H9 (cell line): ENCODE results near the gene GAL3ST2. TPM values are rescaled to one million over a fixed set of nuclear protein-coding genes. Genes with fewer than 3 reads are reported as not detected.
A peak's percentile ranks its signal among the peaks of the same experiment; 100 is the strongest.

Source experiments
- DNase-seq: peaks from one replicate; pipeline ENCODE4 v3.0.0-alpha.2; 2017
- H2AFZ ChIP-seq: one replicate; pipeline ENCODE4 v1.6.1; 2013; ENCODE audit warnings: mild to moderate bottlenecking, low read length, control low read depth, moderate library complexity
- H2AK5ac ChIP-seq: 2 replicates; pipeline ENCODE4 v1.6.1; 2013; ENCODE audit warnings: low read length, control low read depth, mixed read lengths; ENCODE audit not compliant: insufficient read length
- H2BK120ac ChIP-seq: one replicate; pipeline ENCODE4 v1.6.1; 2013; ENCODE audit warnings: low read depth, mild to moderate bottlenecking, low read length, control low read depth, inconsistent platforms; ENCODE audit not compliant: poor library complexity, severe bottlenecking
- H2BK12ac ChIP-seq: 2 replicates; pipeline ENCODE4 v1.6.1; 2013; ENCODE audit warnings: low read length, control low read depth, mixed read lengths, low read depth; ENCODE audit not compliant: insufficient read length
- H2BK15ac ChIP-seq: 2 replicates; pipeline ENCODE4 v1.6.1; 2013; ENCODE audit warnings: low read depth, low read length, control low read depth
- H2BK20ac ChIP-seq: one replicate; pipeline ENCODE4 v1.6.1; 2013; ENCODE audit warnings: low read depth, mild to moderate bottlenecking, low read length, control low read depth, inconsistent platforms; ENCODE audit not compliant: poor library complexity, severe bottlenecking
- H2BK5ac ChIP-seq: 2 replicates; pipeline ENCODE4 v1.6.1; 2013; ENCODE audit warnings: low read length, control low read depth, mixed read lengths; ENCODE audit not compliant: insufficient read length
- H3K14ac ChIP-seq: 2 replicates; pipeline ENCODE4 v1.6.1; 2013; ENCODE audit warnings: low read length, control low read depth; ENCODE audit not compliant: insufficient read depth
- H3K18ac ChIP-seq: 2 replicates; pipeline ENCODE4 v1.6.1; 2013; ENCODE audit warnings: low read depth, mild to moderate bottlenecking, mixed read lengths, low read length, control low read depth; ENCODE audit not compliant: insufficient read length
- H3K23ac ChIP-seq: 2 replicates; pipeline ENCODE4 v1.6.1; 2013; ENCODE audit warnings: low read length, control low read depth, mixed read lengths, low read depth; ENCODE audit not compliant: insufficient read length
- H3K23me2 ChIP-seq: 2 replicates; pipeline ENCODE4 v1.6.1; 2013; ENCODE audit warnings: low read depth, mild to moderate bottlenecking, mixed read lengths, low read length, control low read depth; ENCODE audit not compliant: insufficient read length, poor library complexity, severe bottlenecking
- H3K27ac ChIP-seq: 2 replicates; pipeline ENCODE4 v1.5.1; 2013; ENCODE audit warnings: low read length, control low read depth, mixed read lengths, low read depth; ENCODE audit not compliant: insufficient read length
- H3K27me3 ChIP-seq: 2 replicates; pipeline ENCODE4 v1.6.1; 2013; ENCODE audit warnings: low read length, control low read depth, inconsistent platforms; ENCODE audit not compliant: insufficient read depth
- H3K4ac ChIP-seq: 2 replicates; pipeline ENCODE4 v1.6.1; 2013; ENCODE audit warnings: low read depth, mild to moderate bottlenecking, control low read depth, inconsistent platforms, low read length, moderate library complexity
- H3K4me1 ChIP-seq: 2 replicates; pipeline ENCODE4 v1.6.1; 2013; ENCODE audit warnings: low read length, control low read depth, inconsistent platforms; ENCODE audit not compliant: insufficient read depth
- H3K4me2 ChIP-seq: 2 replicates; pipeline ENCODE4 v1.6.1; 2013; ENCODE audit warnings: low read length, control low read depth, mixed read lengths; ENCODE audit not compliant: insufficient read length, insufficient read depth
- H3K56ac ChIP-seq: 2 replicates; pipeline ENCODE4 v1.6.1; 2013; ENCODE audit warnings: low read depth, mild to moderate bottlenecking, mixed read lengths, low read length, control low read depth; ENCODE audit not compliant: insufficient read length
- H3K79me1 ChIP-seq: 2 replicates; pipeline ENCODE4 v1.6.1; 2013; ENCODE audit warnings: low read depth, mild to moderate bottlenecking, moderate library complexity, low read length, control low read depth, inconsistent platforms; ENCODE audit not compliant: insufficient read depth, poor library complexity, severe bottlenecking
- H3K79me2 ChIP-seq: 2 replicates; pipeline ENCODE4 v1.6.1; 2013; ENCODE audit warnings: low read length, control low read depth, inconsistent platforms; ENCODE audit not compliant: insufficient read depth
- H3K9ac ChIP-seq: 2 replicates; pipeline ENCODE4 v1.6.1; 2013; ENCODE audit warnings: low read length, control low read depth, mixed read lengths; ENCODE audit not compliant: insufficient read length; ENCODE audit errors: extremely low read depth
- H3K9me3 ChIP-seq: one replicate; pipeline ENCODE4 v1.6.1; 2013; ENCODE audit warnings: low read depth, low read length, inconsistent platforms; ENCODE audit not compliant: control insufficient read depth
- H3T11ph ChIP-seq: one replicate; pipeline ENCODE4 v1.6.1; 2013; ENCODE audit warnings: mild to moderate bottlenecking, low read length, control low read depth, inconsistent platforms
- H4K20me1 ChIP-seq: one replicate; pipeline ENCODE4 v1.6.1; 2013; ENCODE audit not compliant: control insufficient read depth, insufficient read length, insufficient read depth
- H4K5ac ChIP-seq: 2 replicates; pipeline ENCODE4 v1.6.1; 2013; ENCODE audit warnings: low read depth, mild to moderate bottlenecking, mixed read lengths, low read length, control low read depth; ENCODE audit not compliant: insufficient read length
- H4K8ac ChIP-seq: replicated peaks from 2 replicates; pipeline ENCODE4 v1.6.1; 2013; ENCODE audit warnings: low read length, control low read depth, mixed read lengths, low read depth; ENCODE audit not compliant: insufficient read length
- H4K91ac ChIP-seq: 2 replicates; pipeline ENCODE4 v1.6.1; 2013; ENCODE audit warnings: low read depth, mild to moderate bottlenecking, moderate library complexity, mixed read lengths, low read length, control low read depth; ENCODE audit not compliant: insufficient read length
- H3K27ac Mint-ChIP-seq, 3 experiments: 2 replicates in 2 of 3; 3 replicates in 1 of 3; pipeline ENCODE4 v1.8.0; 2020 to 2021; ENCODE audit warnings: mixed read lengths in 3 of 3, mild to moderate bottlenecking in 1 of 3, moderate library complexity in 1 of 3
- H3K27me3 Mint-ChIP-seq: 2 replicates; pipeline ENCODE4 v1.8.0; 2021; ENCODE audit warnings: low read depth, mild to moderate bottlenecking, moderate library complexity, mixed read lengths
- H3K36me3 Mint-ChIP-seq, 3 experiments: 2 replicates in 2 of 3; 3 replicates in 1 of 3; pipeline ENCODE4 v1.8.0; 2020 to 2021; ENCODE audit warnings: low read depth in 3 of 3, mixed read lengths in 3 of 3; ENCODE audit not compliant: insufficient read depth in 1 of 3
- H3K4me1 Mint-ChIP-seq, 2 experiments: 2 replicates each; pipeline ENCODE4 v1.8.0; 2020; ENCODE audit warnings: mixed read lengths in 2 of 2
- H3K4me3 Mint-ChIP-seq, 2 experiments: 2 replicates in 1 of 2; 3 replicates in 1 of 2; pipeline ENCODE4 v1.8.0; 2020 to 2021; ENCODE audit warnings: mild to moderate bottlenecking in 2 of 2, mixed read lengths in 2 of 2, moderate library complexity in 1 of 2
- H3K9me3 Mint-ChIP-seq, 2 experiments: 2 replicates in 1 of 2; 3 replicates in 1 of 2; pipeline ENCODE4 v1.8.0; 2020; ENCODE audit warnings: mild to moderate bottlenecking in 2 of 2, mixed read lengths in 2 of 2, moderate library complexity in 1 of 2
- CTCF ChIP-seq: fragments of 200-600 bp; sonication (generic); conservative IDR thresholded peaks from 3 replicates; pipeline ENCODE4 v1.8.0; 2021; ENCODE audit warnings: antibody characterized with exemption, mild to moderate bottlenecking
- WGBS: extraction: QIAGEN DNeasy Blood & Tissue Kit; methylation state at CpG from one replicate; pipeline ENCODE4 v1.1.7; 2013; ENCODE audit warnings: missing lambda C conversion rate, low lambda C conversion rate, mixed read lengths; ENCODE audit not compliant: insufficient read length; ENCODE audit errors: extremely low coverage; 5-methylcytosine and 5-hydroxymethylcytosine counted together
- total RNA-seq: library from RNA; stranded (reverse); gene quantifications from 2 replicates; pipeline ENCODE4 v1.2.1, GENCODE V29; 2021

The GAL3ST2 gene
- total RNA-seq, 1 experiment from 2014 or later: 0.33 TPM

GRCh38 chr2:241771286-241772062 is 5.1 kb upstream of the GAL3ST2 start:
- H3K4ac ChIP-seq: no peak overlapping the region

More at GRCh38 chr2:241771286-241772062, 5.1 kb upstream of the GAL3ST2 start:
- no peak overlapping the region for H4K91ac ChIP-seq
- no peaks in the 10 kb centered on the region for H3K27me3 ChIP-seq
- H2BK12ac ChIP-seq: no peak overlapping the region
- no peaks in the 10 kb centered on the region for H3K9me3 ChIP-seq
- H3K4me1 Mint-ChIP-seq: peaks cover 19 to 36% of the 10 kb centered on the region in 2 experiments
- peaks cover 2% of the 10 kb centered on the region for H3K27me3 Mint-ChIP-seq
- TF ChIP-seq CTCF: no peak
- no CpG with 5 or more reads among the region's 38 CpGs for WGBS
- H4K5ac ChIP-seq: no peak overlapping the region
- no peak overlapping the region for H2BK15ac ChIP-seq
- no peaks in the 10 kb centered on the region for H3K9me3 Mint-ChIP-seq
- H3K27ac Mint-ChIP-seq: peak overlapping the region; percentile 77 to 94 (median 88); a peak in 5 of 7 replicates
- H3K23me2 ChIP-seq: peaks cover 3% of the 10 kb centered on the region
- no peak overlapping the region for H2AK5ac ChIP-seq
- H2AFZ ChIP-seq: no peak overlapping the region
- H3K14ac ChIP-seq: no peak overlapping the region
- no peak overlapping the region for H4K8ac ChIP-seq
- H3K27ac ChIP-seq: no peak overlapping the region
- H4K20me1 ChIP-seq: no peaks in the 10 kb centered on the region
- no peak overlapping the region for H3T11ph ChIP-seq
- no peak overlapping the region for H2BK120ac ChIP-seq
- H3K18ac ChIP-seq: no peak overlapping the region
- DNase-seq: peak; percentile 32
- no peak overlapping the region for H3K9ac ChIP-seq
- H3K36me3 Mint-ChIP-seq: no peaks in the 10 kb centered on the region; a peak in 1 of 7 replicates
- no peaks in the 10 kb centered on the region for H3K79me2 ChIP-seq
- H3K4me1 ChIP-seq: no peaks in the 10 kb centered on the region
- no peak overlapping the region for H3K56ac ChIP-seq
- H2BK20ac ChIP-seq: no peak overlapping the region
- no peak overlapping the region for H3K4me3 Mint-ChIP-seq
- H2BK5ac ChIP-seq: no peak overlapping the region
- H3K79me1 ChIP-seq: no peaks in the 10 kb centered on the region
- H3K23ac ChIP-seq: no peak overlapping the region
- no peak overlapping the region for H3K4me2 ChIP-seq
